CD14-positive monocyte (primary cell): ENCODE measurements around the gene RARS2. TPM values are rescaled to one million over a fixed set of nuclear protein-coding genes. Genes with fewer than 3 reads are reported as not detected.

ENCODE experiments used
- DNase-seq, 3 donors: peaks; one replicate each; pipeline ENCODE4 v3.0.0-alpha.2; 2011 to 2022
- H2AFZ ChIP-seq: 2 replicates; pipeline ENCODE4 v1.6.0; 2012; ENCODE audit warnings: mild to moderate bottlenecking, low read depth, low read length, inconsistent platforms; ENCODE audit not compliant: insufficient read depth, poor library complexity, severe bottlenecking
- H3K27ac ChIP-seq, 2 donors: 1 replicate in 1 of 2; 2 replicates in 1 of 2; pipeline ENCODE4 v1.5.1; 2012 to 2013; ENCODE audit warnings: low read length in 2 of 2, control low read depth in 1 of 2, inconsistent platforms in 1 of 2, low read depth in 1 of 2, mild to moderate bottlenecking in 1 of 2
- H3K27me3 ChIP-seq, 2 donors: one replicate each; pipeline versions ENCODE4 v1.6.0 to v1.6.1; 2011 to 2013; ENCODE audit warnings: low read length in 2 of 2; ENCODE audit not compliant: control insufficient read depth in 2 of 2, insufficient read depth in 2 of 2
- H3K36me3 ChIP-seq, 2 donors: replicated peaks in 1 of 2; 1 replicate in 1 of 2; 2 replicates in 1 of 2; pipeline versions ENCODE4 v1.5.1 to v1.6.1; 2012 to 2013; ENCODE audit warnings: low read length in 2 of 2, control low read depth in 1 of 2, inconsistent platforms in 1 of 2, mild to moderate bottlenecking in 1 of 2; ENCODE audit not compliant: insufficient read depth in 2 of 2, control insufficient read depth in 1 of 2
- H3K4me1 ChIP-seq, 2 donors: 1 replicate in 1 of 2; 2 replicates in 1 of 2; pipeline versions ENCODE4 v1.5.1 to v1.6.1; 2012 to 2013; ENCODE audit warnings: low read length in 2 of 2, control low read depth in 1 of 2, inconsistent platforms in 1 of 2, mild to moderate bottlenecking in 1 of 2, moderate library complexity in 1 of 2; ENCODE audit not compliant: insufficient read depth in 2 of 2, control insufficient read depth in 1 of 2
- H3K4me2 ChIP-seq: replicated peaks from 2 replicates; pipeline ENCODE3; 2012; ENCODE audit warnings: low read length, moderate library complexity, mild to moderate bottlenecking; ENCODE audit not compliant: poor library complexity, severe bottlenecking; ENCODE audit errors: extremely low read depth
- H3K4me3 ChIP-seq, 3 experiments: fragments of 200-600 bp in 1 of 3; sonication (generic) in 1 of 3; replicated peaks in 1 of 3; 1 replicate in 2 of 3; 2 replicates in 1 of 3; pipeline ENCODE4 v1.5.1; 2011 to 2013; ENCODE audit warnings: low read length in 3 of 3, mild to moderate bottlenecking in 3 of 3, control low read depth in 2 of 3, low read depth in 2 of 3, inconsistent platforms in 1 of 3, moderate library complexity in 1 of 3
- H3K79me2 ChIP-seq: 2 replicates; pipeline ENCODE4 v1.6.0; 2012; ENCODE audit warnings: mild to moderate bottlenecking, control low read depth, inconsistent platforms, low read length, moderate library complexity; ENCODE audit not compliant: insufficient read depth
- H3K9ac ChIP-seq: 2 replicates; pipeline ENCODE4 v1.6.0; 2017; ENCODE audit warnings: low read length, mild to moderate bottlenecking; ENCODE audit not compliant: insufficient read depth, poor library complexity, severe bottlenecking
- H3K9me3 ChIP-seq, 2 donors: replicated peaks in 1 of 2; 1 replicate in 1 of 2; 2 replicates in 1 of 2; pipeline versions ENCODE4 v1.5.1 to v1.6.1; 2012 to 2013; ENCODE audit warnings: low read length in 2 of 2, control low read depth in 1 of 2; ENCODE audit not compliant: control insufficient read depth in 1 of 2, insufficient read depth in 1 of 2
- H4K20me1 ChIP-seq: 2 replicates; pipeline ENCODE4 v1.6.0; 2012; ENCODE audit warnings: mild to moderate bottlenecking, low read length, control low read depth, moderate library complexity; ENCODE audit not compliant: insufficient read depth
- H3K27ac Mint-ChIP-seq, 7 donors: one replicate each; pipeline ENCODE4 v1.8.0; 2020; ENCODE audit warnings: mild to moderate bottlenecking in 7 of 7, mixed read lengths in 7 of 7, moderate library complexity in 6 of 7, inconsistent platforms in 2 of 7
- H3K27me3 Mint-ChIP-seq, 3 donors: one replicate each; pipeline ENCODE4 v1.8.0; 2021 to 2022; ENCODE audit warnings: low read depth in 3 of 3, mild to moderate bottlenecking in 3 of 3, mixed read lengths in 3 of 3, moderate library complexity in 3 of 3, inconsistent platforms in 1 of 3
- H3K36me3 Mint-ChIP-seq, 2 donors: one replicate each; pipeline ENCODE4 v1.8.0; 2020; ENCODE audit warnings: mixed read lengths in 2 of 2, inconsistent platforms in 1 of 2, mild to moderate bottlenecking in 1 of 2
- H3K4me1 Mint-ChIP-seq: one replicate; pipeline ENCODE4 v1.8.0; 2020; ENCODE audit warnings: mild to moderate bottlenecking, mixed read lengths
- H3K4me3 Mint-ChIP-seq, 2 donors: one replicate each; pipeline ENCODE4 v1.8.0; 2020; ENCODE audit warnings: mild to moderate bottlenecking in 2 of 2, mixed read lengths in 2 of 2, moderate library complexity in 1 of 2
- H3K9me3 Mint-ChIP-seq, 7 donors: one replicate each; pipeline ENCODE4 v1.8.0; 2020 to 2022; ENCODE audit warnings: mixed read lengths in 7 of 7, mild to moderate bottlenecking in 6 of 7, moderate library complexity in 6 of 7, inconsistent platforms in 2 of 7
- WGBS: methylation state at CpG from one replicate; pipeline ENCODE4 v1.1.5; 2013; ENCODE audit warnings: missing lambda C conversion rate; ENCODE audit not compliant: insufficient coverage; 5-methylcytosine and 5-hydroxymethylcytosine counted together
- intact Hi-C, 2 donors: fragments of 100-400 bp; cut with micrococcal nuclease; formaldehyde crosslinking; loops; one replicate each; pipeline versions ENCODE4 v1.15.0 to v1.15.1; 2023
- polyA plus RNA-seq, 3 donors: library from polyadenylated mRNA; depleted of rRNA in 1 of 3; unstranded in 2 of 3; stranded (reverse) in 1 of 3; fragments of 300-500 nt in 2 of 3; fragments of >200 nt in 1 of 3; fragmentation: Illumina TruSeq in 2 of 3; gene quantifications; 1 replicate in 2 of 3; 2 replicates in 1 of 3; pipeline ENCODE4 v1.2.3, GENCODE V29; 2012 to 2021
- TF ChIP-seq, protein P1 (sequence below): fragments of 200-600 bp; IDR thresholded peaks from one replicate; pipeline ENCODE4 v1.8.0; 2022; ENCODE audit warnings: antibody characterized with exemption, mild to moderate bottlenecking

RARS2 gene
- polyA plus RNA-seq, 3 donors, result 8.6 to 33.0 (median 27.3) TPM

DNA sequence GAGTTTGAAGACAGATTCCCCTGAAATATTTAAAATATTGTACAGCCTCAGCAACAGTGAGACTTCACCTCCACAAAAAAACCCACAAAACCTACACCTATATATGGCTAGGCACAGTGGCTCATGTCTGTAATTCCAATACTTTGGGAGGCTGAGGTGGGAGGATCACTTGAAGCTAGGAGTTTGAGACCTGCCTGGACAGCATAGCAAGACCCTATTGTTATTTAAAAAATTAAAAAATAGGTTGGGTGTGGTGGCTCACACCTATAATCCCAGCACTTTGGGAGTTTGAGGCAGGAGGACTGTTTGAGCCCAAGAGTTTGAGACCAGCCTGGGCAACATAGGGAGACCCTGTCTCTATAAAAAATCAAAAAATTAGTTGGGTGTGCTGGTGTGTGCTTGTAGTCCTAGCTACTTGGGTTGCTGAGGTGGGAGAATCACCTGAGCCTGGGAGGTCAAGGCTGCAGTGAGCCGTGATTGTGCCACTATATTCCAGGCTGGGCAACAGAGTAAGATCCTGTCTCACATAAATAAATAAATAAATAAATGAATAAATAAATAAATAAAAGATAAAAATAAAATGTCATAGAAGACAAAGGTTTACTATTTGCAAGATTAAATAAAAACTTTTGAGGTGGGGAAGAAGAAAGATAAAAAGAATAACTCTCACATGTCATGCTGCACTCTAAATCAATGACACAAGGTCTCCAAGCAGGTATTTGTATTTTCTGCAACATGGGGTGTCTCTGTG lies 51.1 kb downstream of the RARS2 start:
- Histone ChIP-seq H3K27me3 (no peaks in the 10 kb centered on the region), H2AFZ (no peak overlapping the region), H3K36me3 (peaks cover 35 to 57% of the 10 kb centered on the region in 2 donors), H3K4me2 (no peak overlapping the region), H3K9me3 (peaks cover 8 to 10% of the 10 kb centered on the region in 2 donors), H4K20me1 (no peaks in the 10 kb centered on the region), H3K4me1 (peaks cover 3 to 12% of the 10 kb centered on the region in 2 donors), H3K4me3 (no peak overlapping the region), H3K27ac (no peak overlapping the region), H3K9ac (no peak overlapping the region), H3K79me2 (no peaks in the 10 kb centered on the region)
- H3K27me3 Mint-ChIP-seq, result peaks cover 0 to 4% (median 0%) of the 10 kb centered on the region in 3 donors
- whole genome bisulfite sequencing, result no CpG with 5 or more reads among the region's 1 CpG
- no peak overlapping the region for H3K27ac Mint-ChIP-seq
- TF ChIP-seq, protein P1, sequence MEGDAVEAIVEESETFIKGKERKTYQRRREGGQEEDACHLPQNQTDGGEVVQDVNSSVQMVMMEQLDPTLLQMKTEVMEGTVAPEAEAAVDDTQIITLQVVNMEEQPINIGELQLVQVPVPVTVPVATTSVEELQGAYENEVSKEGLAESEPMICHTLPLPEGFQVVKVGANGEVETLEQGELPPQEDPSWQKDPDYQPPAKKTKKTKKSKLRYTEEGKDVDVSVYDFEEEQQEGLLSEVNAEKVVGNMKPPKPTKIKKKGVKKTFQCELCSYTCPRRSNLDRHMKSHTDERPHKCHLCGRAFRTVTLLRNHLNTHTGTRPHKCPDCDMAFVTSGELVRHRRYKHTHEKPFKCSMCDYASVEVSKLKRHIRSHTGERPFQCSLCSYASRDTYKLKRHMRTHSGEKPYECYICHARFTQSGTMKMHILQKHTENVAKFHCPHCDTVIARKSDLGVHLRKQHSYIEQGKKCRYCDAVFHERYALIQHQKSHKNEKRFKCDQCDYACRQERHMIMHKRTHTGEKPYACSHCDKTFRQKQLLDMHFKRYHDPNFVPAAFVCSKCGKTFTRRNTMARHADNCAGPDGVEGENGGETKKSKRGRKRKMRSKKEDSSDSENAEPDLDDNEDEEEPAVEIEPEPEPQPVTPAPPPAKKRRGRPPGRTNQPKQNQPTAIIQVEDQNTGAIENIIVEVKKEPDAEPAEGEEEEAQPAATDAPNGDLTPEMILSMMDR, result no peak
- DNase-seq, result no peak
- H3K9me3 Mint-ChIP-seq, result peaks cover 4 to 14% (median 9%) of the 10 kb centered on the region in 7 donors
- peaks cover 10% of the 10 kb centered on the region for H3K4me1 Mint-ChIP-seq
- intact Hi-C loops, result no loop called here
- H3K4me3 Mint-ChIP-seq, result no peak overlapping the region
- peaks cover 38 to 50% of the 10 kb centered on the region in 2 donors for H3K36me3 Mint-ChIP-seq

DNA sequence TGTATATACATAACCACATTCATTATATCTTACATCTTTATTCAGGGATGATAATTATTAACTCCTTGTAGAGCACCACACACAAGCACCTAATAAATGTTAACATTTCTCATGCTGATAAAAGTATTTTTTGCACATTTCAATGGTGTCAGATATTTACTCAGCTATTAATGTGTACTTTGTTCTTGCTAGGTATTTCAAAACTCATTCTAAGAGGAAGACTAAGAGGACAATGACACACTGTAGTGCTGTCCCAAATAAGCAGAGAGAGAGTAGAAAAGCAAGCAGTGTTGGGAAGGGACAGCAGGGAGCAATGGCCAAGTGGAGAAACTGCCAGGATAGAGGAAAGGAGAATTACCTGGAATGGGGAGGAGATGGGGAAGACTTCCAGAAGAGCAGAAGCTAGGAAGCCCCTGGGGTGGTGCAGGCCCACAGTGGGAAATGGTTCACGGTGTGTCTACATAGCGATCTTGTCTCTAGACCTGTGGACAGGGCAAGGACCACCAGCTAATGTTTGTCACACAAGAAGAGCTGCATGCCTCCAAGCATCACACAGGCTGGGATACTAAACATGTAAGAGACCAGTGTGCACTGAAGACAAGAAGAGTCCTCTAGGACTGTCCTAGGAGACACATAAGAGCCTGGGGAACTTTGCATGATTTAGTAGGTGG lies 55.3 kb downstream of the RARS2 start:
- Mint-ChIP-seq H3K27me3 (no peaks in the 10 kb centered on the region), H3K4me1 (peaks cover 10% of the 10 kb centered on the region), H3K36me3 (peaks cover 28 to 37% of the 10 kb centered on the region in 2 donors), H3K27ac (peak overlapping the region in 2 of 7 donors; percentile 38 to 48), H3K4me3 (no peak overlapping the region), H3K9me3 (peaks cover 0 to 4% (median 3%) of the 10 kb centered on the region in 7 donors)
- Histone ChIP-seq H3K9ac (no peak overlapping the region), H2AFZ (no peak overlapping the region), H4K20me1 (no peaks in the 10 kb centered on the region), H3K27ac (no peak overlapping the region), H3K27me3 (no peaks in the 10 kb centered on the region), H3K4me1 (peaks cover 3 to 12% of the 10 kb centered on the region in 2 donors), H3K4me2 (no peak overlapping the region), H3K79me2 (no peaks in the 10 kb centered on the region), H3K36me3 (peaks cover 26 to 59% of the 10 kb centered on the region in 2 donors), H3K9me3 (no peaks in the 10 kb centered on the region), H3K4me3 (no peak overlapping the region)
- WGBS, result 100% methylated on average over 1 of the region's 2 CpGs
- DNase-seq, result no peak
- TF ChIP-seq, protein P1, result no peak
- intact Hi-C loops, result no loop called here
